GM21723 (cell line): Measurements from ENCODE around the gene SSMEM1.
"Not testable (repeated sequence)": the region's sequence is repeated elsewhere in the genome, so short reads cannot be mapped to it uniquely, and the experiment has no call there.

Experiments
- ATAC-seq: cut with Tn5 transposase; IDR thresholded peaks from one replicate; pipeline ENCODE4 v1.9.1; 2021; ENCODE audit warnings: mild to moderate bottlenecking, moderate library complexity; ENCODE audit not compliant: unreplicated experiment

The SSMEM1 gene

DNA sequence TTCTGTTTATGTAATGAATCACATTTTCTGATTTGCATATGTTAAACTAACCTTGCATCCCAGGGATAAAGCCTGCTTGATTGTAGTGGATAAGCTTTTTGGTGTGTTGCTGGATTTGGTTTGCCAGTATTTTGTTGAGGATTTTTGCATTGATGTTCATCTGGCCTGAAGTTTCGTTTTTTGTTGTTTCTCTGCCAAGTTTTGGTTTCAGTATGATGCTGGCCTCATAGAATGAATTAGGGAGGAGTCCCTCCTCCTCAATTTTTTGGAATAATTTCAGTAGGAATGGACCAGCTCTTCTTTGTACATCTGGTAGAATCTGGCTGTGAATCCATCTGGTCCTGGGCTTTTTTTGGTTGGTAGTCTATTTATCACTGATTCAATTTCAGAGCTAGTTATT, 35.8 kb downstream of the SSMEM1 start:
- ATAC-seq, result not testable (repeated sequence)

DNA sequence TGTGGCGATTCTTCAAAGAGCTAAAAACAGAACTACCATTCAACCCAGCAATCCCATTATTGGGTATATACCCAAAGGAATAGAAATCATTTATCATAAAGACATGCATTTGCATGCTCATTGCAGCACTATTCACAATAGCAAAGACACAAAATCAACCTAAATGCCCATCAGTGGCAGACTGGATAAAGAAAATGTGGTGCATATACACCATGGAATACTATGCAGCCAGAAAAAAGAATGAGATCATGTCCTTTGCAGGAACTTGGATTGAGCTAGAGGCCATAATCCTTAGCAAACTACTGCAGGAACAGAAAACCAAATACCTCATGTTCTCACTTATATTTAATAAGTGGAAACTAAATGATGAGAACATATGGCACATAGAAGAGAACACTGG, 38.8 kb downstream of the SSMEM1 start:
- ATAC-seq, result not testable (repeated sequence)

DNA sequence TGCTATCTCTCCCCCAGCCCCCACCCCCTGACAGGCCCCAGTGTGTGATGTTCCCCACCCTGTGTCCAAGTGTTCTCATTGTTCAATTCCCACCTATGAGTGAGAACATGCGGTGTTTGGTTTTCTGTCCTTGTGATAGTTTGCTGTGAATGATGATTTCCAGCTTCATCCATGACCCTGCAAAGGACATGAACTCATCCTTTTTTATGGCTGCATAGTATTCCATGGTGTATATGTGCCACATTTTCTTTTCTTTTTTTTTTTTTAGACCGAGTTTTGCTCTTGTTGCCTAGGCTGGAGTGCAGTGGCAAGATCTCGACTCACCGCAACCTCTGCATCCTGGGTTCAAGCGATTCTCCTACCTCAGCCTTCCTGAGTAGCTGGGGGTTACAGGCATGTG, 41.2 kb downstream of the SSMEM1 start:
- ATAC-seq, result not testable (repeated sequence)

DNA sequence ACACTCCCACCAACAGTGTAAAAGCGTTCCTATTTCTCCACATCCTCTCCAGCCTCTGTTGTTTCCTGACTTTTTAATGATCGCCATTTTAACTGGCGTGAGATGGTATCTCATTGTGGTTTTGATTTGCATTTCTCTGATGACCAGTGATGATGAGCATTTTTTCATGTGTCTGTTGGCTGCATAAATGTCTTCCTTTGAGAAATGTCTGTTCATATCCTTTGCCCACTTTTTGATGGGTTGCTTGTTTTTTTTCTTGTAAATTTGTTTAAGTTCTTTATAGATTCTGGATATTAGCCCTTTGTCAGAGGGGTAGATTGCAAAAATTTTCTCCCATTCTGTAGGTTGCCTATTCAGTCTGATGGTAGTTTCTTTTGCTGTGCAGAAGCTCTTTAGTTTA, 42.0 kb downstream of the SSMEM1 start:
- ATAC-seq, result not testable (repeated sequence)

DNA sequence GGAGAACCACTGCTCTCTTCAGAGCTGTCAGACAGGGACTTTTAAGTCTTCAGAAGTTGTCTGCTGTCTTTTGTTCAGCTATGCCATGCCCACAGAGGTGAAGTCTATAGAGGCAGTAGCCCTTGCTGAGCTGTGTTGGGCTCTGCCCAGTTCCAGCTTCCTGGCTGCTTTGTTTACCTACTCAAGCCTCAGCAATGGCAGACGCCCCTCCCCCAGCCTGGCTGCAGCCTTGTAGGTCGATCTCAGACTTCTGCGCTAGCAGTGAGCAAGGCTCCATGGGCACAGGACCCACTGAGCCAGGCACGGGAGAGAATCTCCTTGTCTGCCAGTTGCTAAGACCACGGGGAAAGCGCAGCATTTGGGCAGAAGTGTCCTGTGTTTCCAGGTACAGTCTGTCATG, 46.9 kb downstream of the SSMEM1 start:
- ATAC-seq, result no peak

DNA sequence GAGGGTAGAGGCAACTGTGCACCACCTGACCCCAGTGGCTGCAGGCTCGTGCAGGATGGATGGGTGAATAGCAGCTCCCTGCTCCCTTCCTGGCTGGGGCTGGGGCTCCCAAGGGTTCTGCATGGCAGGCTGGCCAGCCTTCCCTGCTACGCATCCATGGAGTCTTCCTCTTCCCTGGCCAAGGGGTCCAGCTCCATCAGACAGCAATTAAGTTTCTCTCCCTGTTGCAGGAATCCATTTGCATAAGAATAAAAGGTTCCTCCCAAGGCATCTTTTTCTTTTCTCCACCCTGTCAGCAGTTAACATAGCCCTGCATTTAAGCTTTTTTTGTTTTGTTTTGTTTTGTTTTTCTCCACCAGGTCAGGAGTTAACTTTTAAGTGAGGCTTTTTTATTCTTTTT, 49.0 kb downstream of the SSMEM1 start:
- ATAC-seq, result no peak

DNA sequence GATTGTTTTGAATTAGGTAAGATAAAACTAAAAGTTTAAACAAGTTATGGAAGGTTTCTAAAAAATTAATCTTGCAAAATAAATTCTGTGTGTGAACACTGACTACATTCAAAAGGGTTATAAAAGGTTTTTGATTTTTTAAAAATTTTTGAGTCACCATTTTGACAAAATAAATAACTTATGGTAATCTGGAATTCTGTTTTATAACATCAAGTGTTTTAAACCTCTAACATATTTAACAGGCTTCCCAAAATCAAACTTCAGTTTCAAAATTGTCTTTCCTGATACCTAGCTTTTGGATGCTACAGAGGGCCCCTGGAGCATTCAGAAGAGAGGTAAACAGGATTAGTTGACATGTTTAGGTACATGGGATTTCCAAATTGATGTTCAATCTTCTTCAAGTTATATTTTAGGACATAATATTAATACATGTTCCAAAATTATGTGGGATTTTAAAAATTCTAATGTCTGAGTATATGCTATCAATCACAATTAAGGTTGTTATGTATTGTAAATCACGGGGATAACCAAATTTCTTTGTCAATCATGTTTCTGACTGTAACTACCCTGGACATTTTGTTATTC, 50.9 kb downstream of the SSMEM1 start:
- ATAC-seq, result no peak

DNA sequence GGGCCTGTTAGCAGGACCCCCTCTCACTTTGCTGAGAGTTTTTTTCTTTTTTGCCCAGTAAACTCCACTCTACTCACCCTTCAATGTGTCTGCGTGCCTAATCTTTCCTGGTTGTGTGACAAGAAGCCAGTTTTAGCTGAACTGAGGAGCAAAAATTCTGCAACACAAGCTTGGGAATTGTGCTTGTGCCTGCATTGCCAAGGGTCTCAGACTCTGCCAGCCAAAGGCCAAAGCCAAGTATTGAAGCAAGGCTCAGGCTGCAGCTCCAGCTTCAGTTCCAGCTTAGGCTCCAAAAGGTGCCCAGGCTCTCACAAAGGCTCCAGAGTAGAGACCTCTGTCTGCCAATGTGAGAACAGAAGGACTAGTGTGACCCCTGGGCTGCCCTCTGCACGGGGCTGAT, 54.8 kb downstream of the SSMEM1 start:
- no peak for ATAC-seq

DNA sequence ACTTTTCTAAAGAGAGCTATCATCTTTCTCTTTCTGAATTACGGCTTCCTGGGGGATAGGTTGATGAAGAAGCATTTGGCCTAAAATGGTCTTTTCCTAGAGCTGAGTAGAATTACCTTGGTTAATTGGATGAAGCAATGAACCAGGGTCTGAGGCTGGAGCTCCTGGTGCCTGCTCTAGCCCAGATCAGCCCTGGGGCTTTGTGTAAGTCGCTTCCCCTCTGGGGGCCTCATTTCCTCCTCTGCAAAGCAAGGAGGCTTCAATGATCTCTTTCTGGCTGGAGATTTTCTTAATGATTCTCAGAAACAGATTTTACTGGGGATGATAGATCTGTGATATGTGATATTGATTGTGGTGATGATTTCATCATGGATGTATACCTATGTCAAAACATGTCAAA, 55.5 kb downstream of the SSMEM1 start:
- no peak for ATAC-seq
